GM21381 (cell line): ENCODE measurements around the gene ITFG2.

Experiments used
- ATAC-seq: cut with Tn5 transposase; IDR thresholded peaks from one replicate; pipeline ENCODE4 v1.9.1; 2021; ENCODE audit warnings: mild to moderate bottlenecking, moderate library complexity; ENCODE audit not compliant: unreplicated experiment

Gene ITFG2

GRCh38 chr12:2826721-2827515 is 14.4 kb downstream of the ITFG2 start:
- ATAC-seq = no peak

GRCh38 chr12:2829275-2829674 is 16.8 kb downstream of the ITFG2 start:
- ATAC-seq = no peak

- no peak for ATAC-seq
Observed at GRCh38 chr12:2832550-2833127, 20.2 kb downstream of the ITFG2 start.

- ATAC-seq = no peak
Observed at GRCh38 chr12:2833327-2833726, 20.9 kb downstream of the ITFG2 start.

GRCh38 chr12:2833810-2834209 is 21.3 kb downstream of the ITFG2 start:
- no peak for ATAC-seq

GRCh38 chr12:2834581-2835491 is 22.4 kb downstream of the ITFG2 start, which contains the start of gene NRIP2:
Gene NRIP2 (minus strand): TSS chr12:2835035. CDS start chr12:2834983, 52 bp downstream.
- ATAC-seq = no peak

GRCh38 chr12:2835691-2836403 is 23.4 kb downstream of the ITFG2 start:
- no peak for ATAC-seq

GRCh38 chr12:2836574-2836973 is 24.1 kb downstream of the ITFG2 start:
- ATAC-seq = no peak

- ATAC-seq = no peak
Observed at GRCh38 chr12:2841056-2841650, 28.7 kb downstream of the ITFG2 start.

- ATAC-seq = no peak
Observed at GRCh38 chr12:2842948-2843347, 30.5 kb downstream of the ITFG2 start.

- no peak for ATAC-seq
Observed at GRCh38 chr12:2844786-2845185, 32.3 kb downstream of the ITFG2 start.

- no peak for ATAC-seq
Observed at GRCh38 chr12:2845280-2845679, 32.8 kb downstream of the ITFG2 start.

- ATAC-seq = no peak
Observed at GRCh38 chr12:2851931-2852330, 39.5 kb downstream of the ITFG2 start.

- no peak for ATAC-seq
Observed at GRCh38 chr12:2853626-2854025, 41.2 kb downstream of the ITFG2 start.

GRCh38 chr12:2854669-2855453 is 42.4 kb downstream of the ITFG2 start:
- no peak for ATAC-seq

- ATAC-seq = no peak
Observed at GRCh38 chr12:2855546-2855945, 43.1 kb downstream of the ITFG2 start.

GRCh38 chr12:2856051-2856450 is 43.6 kb downstream of the ITFG2 start:
- no peak for ATAC-seq

GRCh38 chr12:2857021-2857431 is 44.6 kb downstream of the ITFG2 start, which contains the start of gene TEX52:
Gene TEX52 (minus strand): TSS chr12:2857039. CDS start chr12:2857026, 13 bp downstream.
- ATAC-seq = no peak

GRCh38 chr12:2857576-2857975 is 45.1 kb downstream of the ITFG2 start:
- ATAC-seq = no peak

- ATAC-seq = no peak
Observed at GRCh38 chr12:2858334-2858733, 45.9 kb downstream of the ITFG2 start.
